Left renal cortex interstitium (tissue), 4 donors: Measurements from ENCODE around the gene MX2. TPM values are rescaled to one million over a fixed set of nuclear protein-coding genes. Genes with fewer than 3 reads are reported as not detected.

Experiments
- DNase-seq, 4 donors: peaks; one replicate each; pipeline ENCODE4 v3.0.0-alpha.2; 2013; ENCODE audit warnings: low read depth in 4 of 4, low spot score in 2 of 4, missing footprints in 1 of 4
- polyA plus RNA-seq, 4 donors: library from polyadenylated mRNA; unstranded; fragments of 120-200 nt; gene quantifications; one replicate each; pipeline ENCODE4 v1.2.1, GENCODE V29; 2013; ENCODE audit not compliant: insufficient read length in 4 of 4

Gene MX2
- polyA plus RNA-seq, 4 donors, result 0.94 to 2.1 (median 1.3) TPM

- no peak for DNase-seq
These were observed 70.1 kb downstream of the MX2 start for GRCh38 chr21:41431788-41432548.

- no peak for DNase-seq
These were observed 71.0 kb downstream of the MX2 start for GRCh38 chr21:41432562-41433460.

GRCh38 chr21:41433566-41433965, 71.7 kb downstream of the MX2 start:
- DNase-seq, result no peak

GRCh38 chr21:41435706-41436105, 73.9 kb downstream of the MX2 start:
- DNase-seq, result no peak

GRCh38 chr21:41437729-41438128, 75.9 kb downstream of the MX2 start:
- no peak for DNase-seq

- DNase-seq, result no peak
These were observed 76.7 kb downstream of the MX2 start for GRCh38 chr21:41438425-41439113.

GRCh38 chr21:41439248-41439647, 77.4 kb downstream of the MX2 start:
- DNase-seq, result no peak

GRCh38 chr21:41441546-41441945, 79.7 kb downstream of the MX2 start:
- no peak for DNase-seq

GRCh38 chr21:41442481-41443186, 80.8 kb downstream of the MX2 start:
- no peak for DNase-seq

- no peak for DNase-seq
These were observed 81.7 kb downstream of the MX2 start for GRCh38 chr21:41443562-41443961.

- no peak for DNase-seq
These were observed 83.1 kb downstream of the MX2 start for GRCh38 chr21:41444703-41445464.

GRCh38 chr21:41445465-41445862, 83.6 kb downstream of the MX2 start:
- DNase-seq, result no peak

- DNase-seq, result no peak
These were observed 84.8 kb downstream of the MX2 start for GRCh38 chr21:41446586-41446985.

- DNase-seq, result no peak
These were observed 85.5 kb downstream of the MX2 start for GRCh38 chr21:41447356-41447755.

- DNase-seq, result no peak
These were observed 87.8 kb downstream of the MX2 start for GRCh38 chr21:41449613-41450012.

- DNase-seq, result no peak
These were observed 90.2 kb downstream of the MX2 start for GRCh38 chr21:41451753-41452676.

GRCh38 chr21:41453198-41453597, 91.4 kb downstream of the MX2 start:
- no peak for DNase-seq

- no peak for DNase-seq
These were observed 91.9 kb downstream of the MX2 start for GRCh38 chr21:41453761-41454160.

- DNase-seq, result no peak
These were observed 96.3 kb downstream of the MX2 start for GRCh38 chr21:41458121-41458520.
